ENCODE results near the gene MAP2K3.

Gene MAP2K3

GRCh38 chr17:21284319-21285163 lies at the start of gene MAP2K3:
MAP2K3 (plus strand) TSS chr17:21284711; CDS start chr17:21284921, 210 bp downstream.
- peak; percentile 100 for DNase-seq (ENCODE audit: low read depth, low spot score)

DNA sequence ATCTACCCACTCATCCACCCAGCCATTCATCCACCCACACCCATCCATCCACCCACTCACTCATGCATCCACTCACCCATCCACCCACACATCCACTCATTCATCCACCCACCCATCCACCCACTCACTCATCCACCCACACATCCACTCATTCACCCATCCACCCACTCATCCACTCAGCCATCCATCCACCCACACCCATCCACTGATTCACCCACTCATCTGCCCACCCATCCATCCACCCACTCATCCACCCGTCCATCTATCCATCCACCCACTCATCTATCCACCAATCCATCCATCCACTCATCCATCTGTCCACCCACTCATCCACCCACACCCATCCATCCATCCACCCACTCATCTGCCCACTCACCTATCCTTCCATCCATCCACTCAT lies 48.6 kb upstream of the MAP2K3 start:
- DNase-seq (ENCODE audit: low read depth, low spot score), result no peak

- peak; percentile 81 for DNase-seq (ENCODE audit: low read depth, low spot score)
Measured at GRCh38 chr17:21239680-21240368, 44.7 kb upstream of the MAP2K3 start.

DNA sequence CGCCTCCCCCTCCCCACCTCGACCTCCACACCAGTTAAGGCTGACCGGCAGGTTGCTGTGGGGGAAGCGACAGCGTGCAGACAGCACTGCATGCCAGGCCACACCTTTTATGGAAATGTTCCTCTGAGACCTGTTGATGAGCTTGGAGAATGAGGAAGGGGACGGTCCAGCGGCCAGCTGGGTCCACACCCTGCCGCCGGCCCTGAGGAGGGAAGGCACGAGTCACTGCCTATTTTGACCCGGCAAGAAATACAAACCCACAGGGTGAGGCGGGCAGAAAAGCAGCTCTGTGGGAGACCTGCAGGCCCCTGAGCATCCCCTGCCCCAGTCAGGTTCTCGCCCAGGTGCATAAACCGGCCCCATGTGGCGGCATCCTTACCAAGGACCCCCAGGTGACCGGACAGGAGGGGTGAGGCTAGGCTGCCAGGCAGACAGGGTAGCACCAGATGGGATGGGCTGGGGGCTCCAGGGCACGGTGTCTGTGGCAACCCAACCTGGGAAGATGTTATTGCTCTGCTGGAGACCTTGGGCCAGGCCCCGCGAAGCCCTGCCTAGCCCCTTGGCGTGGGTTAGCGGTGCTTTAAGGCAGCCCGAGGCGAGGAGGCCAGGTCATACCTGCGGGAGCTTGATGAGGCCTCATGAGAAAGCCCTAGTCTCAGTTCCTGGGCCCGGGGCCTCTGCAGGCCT lies 44.0 kb upstream of the MAP2K3 start:
- no peak for DNase-seq (ENCODE audit: low read depth, low spot score)

GRCh38 chr17:21241564-21241963 lies 42.9 kb upstream of the MAP2K3 start:
- DNase-seq (ENCODE audit: low read depth, low spot score), result no peak

GRCh38 chr17:21242026-21242697 lies 42.3 kb upstream of the MAP2K3 start:
- no peak for DNase-seq (ENCODE audit: low read depth, low spot score)

DNA sequence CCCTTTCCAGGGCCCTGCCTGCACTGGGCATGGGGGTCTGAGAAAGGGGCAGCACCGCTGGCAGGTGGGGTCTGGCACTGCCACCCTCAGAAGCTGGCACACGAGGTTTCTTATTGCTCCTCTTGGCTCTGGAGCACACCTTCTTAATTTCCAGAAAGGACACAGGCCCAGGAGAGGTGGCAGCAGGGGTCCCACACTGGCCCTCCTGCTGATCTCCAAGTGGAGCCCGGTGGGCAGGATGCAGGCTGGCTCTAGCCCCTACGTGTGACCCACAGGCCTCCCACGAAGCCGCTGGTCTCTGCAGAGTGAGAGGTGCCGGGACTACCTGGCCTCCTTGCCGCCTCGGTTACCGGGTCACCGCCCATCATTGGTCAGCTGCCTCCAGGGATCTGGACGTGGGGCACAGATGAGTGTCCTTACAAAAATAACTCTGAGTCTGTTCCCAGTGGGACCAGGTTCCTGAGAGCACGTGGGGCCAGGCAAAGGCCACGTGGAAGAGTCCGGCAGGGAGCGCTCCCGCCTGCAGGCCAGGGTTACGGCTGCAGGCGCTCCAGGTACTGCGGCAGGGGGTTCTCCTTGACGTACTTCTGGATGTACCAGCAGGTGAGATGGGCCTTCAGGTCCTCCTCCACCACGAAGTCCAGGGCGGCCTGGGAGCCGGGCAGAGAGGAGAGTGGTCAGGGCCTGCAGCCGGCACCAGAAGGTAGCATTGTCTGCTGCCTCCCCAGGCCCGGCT lies 41.6 kb upstream of the MAP2K3 start:
- DNase-seq (ENCODE audit: low read depth, low spot score), result no peak

DNA sequence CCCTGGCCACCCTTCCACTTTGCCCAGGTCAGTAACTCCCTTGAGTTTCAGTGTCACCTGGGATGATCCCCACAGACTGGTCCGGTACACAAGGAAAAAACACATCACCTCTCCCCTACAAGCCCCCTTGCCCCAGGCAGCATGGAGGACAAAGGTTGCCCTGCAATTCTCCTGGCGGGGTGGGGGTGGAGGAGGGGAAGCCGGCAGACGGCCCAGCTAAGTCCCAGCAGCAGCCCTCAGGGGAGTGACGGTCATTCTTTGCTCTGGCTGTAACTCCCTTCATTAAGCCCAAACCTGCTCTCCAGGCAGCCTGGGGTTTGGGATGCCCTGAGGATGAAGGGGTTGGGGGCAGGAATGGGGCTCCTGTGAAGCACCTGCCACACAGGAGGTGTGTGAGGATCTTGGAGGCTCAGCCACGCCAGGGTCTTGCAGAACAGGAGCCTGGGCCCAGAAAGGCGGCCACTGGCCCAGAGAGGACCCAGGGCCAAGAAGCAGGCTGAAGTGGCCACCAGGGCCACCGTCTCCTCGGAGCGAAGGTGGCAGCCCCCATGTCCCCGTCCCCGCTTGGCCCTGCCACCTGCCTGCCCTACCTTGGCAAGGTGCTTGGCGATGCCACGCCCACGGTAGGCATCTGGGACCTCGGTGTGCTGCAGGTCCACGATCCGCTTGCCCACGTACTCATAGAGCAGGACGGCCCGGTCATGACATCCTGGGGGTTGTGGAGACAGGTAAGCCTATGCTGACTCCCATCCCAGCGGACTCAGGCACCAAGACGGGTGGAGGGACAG lies 40.8 kb upstream of the MAP2K3 start:
- peak; percentile 95 for DNase-seq (ENCODE audit: low read depth, low spot score)

GRCh38 chr17:21245639-21246084 lies 38.8 kb upstream of the MAP2K3 start:
- no peak for DNase-seq (ENCODE audit: low read depth, low spot score)

- no peak for DNase-seq (ENCODE audit: low read depth, low spot score)
Measured at GRCh38 chr17:21246698-21247097, 37.8 kb upstream of the MAP2K3 start.

GRCh38 chr17:21247552-21248258 lies 36.8 kb upstream of the MAP2K3 start:
- no peak for DNase-seq (ENCODE audit: low read depth, low spot score)

GRCh38 chr17:21248500-21248899 lies 36.0 kb upstream of the MAP2K3 start:
- no peak for DNase-seq (ENCODE audit: low read depth, low spot score)

DNA sequence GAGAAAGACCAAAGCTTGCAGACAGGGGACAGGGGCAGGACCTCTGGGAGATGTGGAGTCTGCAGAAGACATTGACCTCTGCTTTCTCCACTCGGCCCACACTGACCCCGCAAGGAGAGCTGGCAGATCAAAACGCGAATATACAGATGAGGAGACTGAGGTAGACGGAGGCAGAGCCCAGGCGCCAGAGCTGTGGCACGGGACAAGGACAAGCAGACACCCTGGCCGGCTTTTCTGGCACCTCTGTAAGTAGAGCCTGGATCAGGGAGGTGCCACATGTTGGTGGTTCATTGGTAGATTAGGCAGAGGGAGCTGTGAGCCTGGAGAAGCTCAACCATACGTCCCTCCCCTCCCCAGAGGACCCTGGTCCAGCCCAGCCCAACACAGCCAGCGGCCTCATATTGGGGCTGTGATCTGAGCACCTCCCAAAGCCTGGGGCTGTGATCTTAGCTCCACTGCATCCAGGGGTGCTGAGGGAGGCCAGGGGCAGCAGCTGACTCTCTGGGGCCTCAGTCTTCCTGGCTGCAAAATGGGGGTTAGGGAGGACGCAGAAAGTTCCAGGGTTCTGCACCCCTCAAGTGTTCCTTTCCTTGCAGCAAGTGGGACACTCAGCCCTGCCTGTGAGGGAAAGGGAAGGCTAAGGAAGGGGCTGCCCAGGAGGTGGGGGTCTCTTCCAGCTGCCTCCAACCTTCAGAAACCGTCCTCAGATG lies 35.3 kb upstream of the MAP2K3 start:
- no peak for DNase-seq (ENCODE audit: low read depth, low spot score)

DNA sequence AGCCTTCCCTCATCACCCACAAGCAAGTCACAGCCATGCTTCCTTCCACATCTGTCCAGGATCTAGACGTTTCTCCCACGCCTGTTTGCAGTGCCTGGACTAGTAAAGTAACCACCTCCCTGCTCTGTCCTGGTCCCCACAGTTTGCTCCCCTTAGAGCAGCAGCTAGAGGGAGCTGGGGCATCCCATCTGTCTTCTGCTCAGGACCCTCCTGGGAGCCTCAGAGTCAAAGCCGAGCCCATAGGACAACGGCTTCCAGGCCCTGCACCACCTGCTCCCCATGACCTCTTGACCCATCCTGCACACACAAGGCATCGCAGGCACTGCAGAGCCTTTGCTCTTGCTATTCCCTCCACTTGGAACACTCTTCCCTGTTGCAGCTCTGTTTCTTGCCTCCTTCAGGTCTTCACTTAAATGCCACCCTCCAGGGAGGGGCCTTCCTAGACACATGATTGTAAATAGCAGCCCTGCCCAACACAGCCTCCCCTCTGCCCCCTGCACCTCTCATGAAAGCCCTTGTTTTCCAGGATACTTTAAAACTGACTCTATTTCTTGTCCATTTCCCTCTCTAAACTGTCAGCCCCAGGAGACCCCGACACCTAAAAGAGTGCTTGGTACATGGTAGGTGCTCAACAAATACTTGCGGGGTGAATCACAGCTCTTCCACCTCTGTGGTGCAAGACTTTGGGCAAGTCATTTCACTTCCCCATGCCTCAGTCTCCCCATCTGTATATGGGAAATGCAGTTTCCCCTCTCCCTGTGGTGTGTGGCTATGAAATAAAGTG lies 34.4 kb upstream of the MAP2K3 start:
- DNase-seq (ENCODE audit: low read depth, low spot score), result no peak

- DNase-seq (ENCODE audit: low read depth, low spot score), result peak; percentile 59
Measured at GRCh38 chr17:21250854-21251253, 33.7 kb upstream of the MAP2K3 start.

- DNase-seq (ENCODE audit: low read depth, low spot score), result no peak
Measured at GRCh38 chr17:21251337-21252010, 33.0 kb upstream of the MAP2K3 start.

DNA sequence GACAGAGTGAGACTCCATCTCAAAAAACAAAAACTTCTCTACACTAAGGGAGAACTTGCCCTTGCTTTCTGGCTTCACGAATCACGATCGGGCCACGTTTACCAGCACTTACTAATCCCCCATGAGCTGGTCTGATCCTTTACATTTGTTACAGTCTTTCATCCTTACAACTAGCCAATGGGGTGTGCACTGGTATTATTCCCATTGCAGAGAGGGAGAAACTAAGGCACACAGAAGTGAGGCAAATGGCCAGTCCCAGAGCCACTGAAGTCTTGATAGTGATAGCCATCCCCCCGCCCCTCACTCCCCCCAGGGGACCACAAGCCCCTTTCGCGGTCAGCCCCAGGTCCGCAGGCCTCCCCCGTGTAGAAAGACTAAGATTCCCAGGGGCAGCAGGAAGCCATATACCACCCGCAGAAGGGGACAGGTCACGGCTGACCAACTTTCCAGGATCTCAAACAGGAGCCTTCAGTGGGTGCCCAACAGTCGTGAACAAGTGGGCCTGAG lies 32.2 kb upstream of the MAP2K3 start:
- no peak for DNase-seq (ENCODE audit: low read depth, low spot score)
